T-helper 9 cell (primary cell): ENCODE measurements around the gene GRIK1.

ENCODE experiments used
- DNase-seq: peaks from one replicate; pipeline ENCODE4 v3.0.0-alpha.2; 2020

GRIK1 gene

GRCh38 chr21:29771491-29772066, 168.2 kb downstream of the GRIK1 start:
- DNase-seq = no peak

DNA sequence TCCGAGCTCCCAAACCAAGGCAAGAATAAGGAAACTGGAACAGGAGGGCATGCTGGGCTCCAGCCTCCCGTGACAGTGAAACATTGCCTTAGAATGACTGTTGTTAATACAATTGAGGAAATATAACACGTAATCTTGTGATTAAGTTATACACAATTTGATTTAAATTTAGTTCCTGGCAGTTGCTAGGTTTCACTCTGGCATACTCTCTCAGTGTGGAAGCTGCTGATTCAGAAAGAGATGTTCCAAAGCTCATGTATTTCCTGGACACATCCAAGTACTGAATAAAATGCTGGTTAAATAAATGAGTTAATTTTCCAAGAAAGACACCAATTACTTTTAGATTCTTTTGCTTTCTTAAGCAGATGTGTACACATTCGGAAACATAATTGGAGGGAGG, 176.1 kb downstream of the GRIK1 start:
- no peak for DNase-seq

DNA sequence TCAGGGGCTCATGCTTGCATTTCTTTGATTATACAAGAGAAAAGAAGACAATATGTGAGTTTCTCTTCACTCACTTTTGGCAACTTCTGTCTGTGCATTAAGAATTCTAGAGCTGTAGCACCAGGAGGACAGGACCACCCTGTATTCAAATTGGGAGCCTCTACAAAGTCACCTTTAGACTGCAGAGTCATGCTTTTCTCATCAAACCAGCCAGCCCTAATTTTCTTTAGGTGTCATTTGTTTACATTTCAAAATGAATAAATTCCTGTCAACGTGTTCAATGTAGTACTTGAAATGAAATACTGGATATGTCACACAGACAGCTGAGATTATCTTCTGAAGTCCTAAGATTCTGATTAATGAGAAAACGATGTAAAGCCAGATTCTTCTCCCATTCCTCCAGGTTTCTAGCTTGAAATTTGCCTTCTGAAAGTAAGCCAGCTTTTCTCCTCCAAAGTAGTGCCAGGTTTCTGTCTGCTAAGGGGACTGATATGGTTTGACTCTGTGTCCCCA, 177.2 kb downstream of the GRIK1 start:
- no peak for DNase-seq

GRCh38 chr21:29753216-29753615, 186.6 kb downstream of the GRIK1 start:
- no peak for DNase-seq

- no peak for DNase-seq
Observed at GRCh38 chr21:29751473-29752185, 188.2 kb downstream of the GRIK1 start.

DNA sequence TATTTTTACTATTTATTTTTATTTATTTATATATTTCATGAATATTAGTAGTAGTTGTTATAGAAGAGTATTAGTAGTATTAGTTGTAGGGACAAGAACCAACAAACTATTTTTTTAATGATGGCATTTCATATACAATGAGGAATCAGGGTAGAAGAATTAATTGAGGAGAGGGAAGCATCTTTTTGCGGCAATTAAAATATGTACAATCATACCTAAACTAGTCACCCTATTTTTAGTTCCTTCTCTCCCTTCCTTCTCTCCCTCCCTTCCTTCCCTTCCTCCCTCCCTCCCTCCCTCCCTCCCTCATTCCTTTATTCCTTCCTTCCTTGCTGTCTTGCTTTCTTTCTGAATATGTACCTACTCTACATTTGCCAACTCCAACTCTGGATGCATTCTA, 189.8 kb downstream of the GRIK1 start:
- DNase-seq = no peak

DNA sequence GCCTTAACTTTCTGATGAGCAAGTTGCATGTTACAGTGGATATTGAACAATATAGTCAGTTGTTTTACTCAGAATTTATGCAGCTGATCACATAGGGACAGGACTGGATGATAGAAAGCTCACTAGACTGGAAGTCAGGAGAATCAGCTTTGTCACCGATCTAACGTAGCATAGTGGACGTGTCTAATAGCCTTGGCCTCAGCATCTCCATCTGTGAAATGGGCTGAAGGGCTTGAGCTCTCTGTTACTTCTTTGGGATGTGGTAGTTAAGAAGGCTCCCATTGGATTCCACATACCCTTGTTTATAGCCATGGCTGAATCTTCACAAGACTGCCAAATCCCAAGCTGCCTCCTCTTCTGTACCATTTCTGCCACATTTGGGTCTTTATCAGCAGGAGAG, 190.6 kb downstream of the GRIK1 start:
- no peak for DNase-seq

GRCh38 chr21:29748391-29749167, 191.2 kb downstream of the GRIK1 start:
- no peak for DNase-seq

DNA sequence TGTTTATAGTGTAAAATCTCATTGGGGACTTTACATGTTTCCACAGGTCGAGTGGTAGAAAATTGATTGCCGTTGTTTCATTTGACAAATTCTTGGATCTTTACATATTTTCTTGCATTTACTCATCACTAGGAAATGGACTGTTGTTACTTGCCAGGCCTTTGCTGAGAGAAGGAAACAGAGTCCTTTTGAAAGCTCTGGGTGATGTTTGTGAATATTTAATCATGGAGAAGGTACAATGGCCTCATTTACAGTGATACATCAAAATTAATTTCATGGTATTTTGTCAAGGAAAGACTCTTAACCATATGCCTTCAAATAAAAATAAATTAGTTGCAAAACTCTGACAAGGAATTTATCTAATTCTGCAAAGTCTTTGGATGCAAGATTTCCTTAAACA, 198.0 kb downstream of the GRIK1 start:
- no peak for DNase-seq

GRCh38 chr21:29739176-29739575, 200.6 kb downstream of the GRIK1 start:
- no peak for DNase-seq

- no peak for DNase-seq
Observed at GRCh38 chr21:29738730-29739129, 201.1 kb downstream of the GRIK1 start.

GRCh38 chr21:29737186-29737585, 202.6 kb downstream of the GRIK1 start:
- no peak for DNase-seq

DNA sequence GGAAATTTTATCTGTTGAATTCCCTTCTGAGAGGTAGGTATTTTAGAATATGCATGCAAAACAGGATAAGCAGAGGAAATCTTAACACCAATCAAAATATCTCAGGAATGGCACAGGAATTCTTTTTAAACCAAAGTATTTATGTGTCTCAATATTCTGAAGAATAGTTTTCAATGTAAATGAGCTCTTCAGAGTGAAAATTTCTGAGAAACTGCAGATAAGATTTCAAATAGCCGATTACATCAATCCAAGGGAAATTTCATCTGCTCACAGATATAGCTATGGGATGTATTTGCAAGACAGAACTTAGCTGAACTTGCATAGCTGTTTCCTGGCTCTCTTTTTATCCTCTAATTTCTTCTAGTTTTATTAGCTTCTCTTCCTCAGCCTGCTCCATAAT, 209.5 kb downstream of the GRIK1 start:
- DNase-seq = no peak

- no peak for DNase-seq
Observed at GRCh38 chr21:29726044-29726443, 213.8 kb downstream of the GRIK1 start.

DNA sequence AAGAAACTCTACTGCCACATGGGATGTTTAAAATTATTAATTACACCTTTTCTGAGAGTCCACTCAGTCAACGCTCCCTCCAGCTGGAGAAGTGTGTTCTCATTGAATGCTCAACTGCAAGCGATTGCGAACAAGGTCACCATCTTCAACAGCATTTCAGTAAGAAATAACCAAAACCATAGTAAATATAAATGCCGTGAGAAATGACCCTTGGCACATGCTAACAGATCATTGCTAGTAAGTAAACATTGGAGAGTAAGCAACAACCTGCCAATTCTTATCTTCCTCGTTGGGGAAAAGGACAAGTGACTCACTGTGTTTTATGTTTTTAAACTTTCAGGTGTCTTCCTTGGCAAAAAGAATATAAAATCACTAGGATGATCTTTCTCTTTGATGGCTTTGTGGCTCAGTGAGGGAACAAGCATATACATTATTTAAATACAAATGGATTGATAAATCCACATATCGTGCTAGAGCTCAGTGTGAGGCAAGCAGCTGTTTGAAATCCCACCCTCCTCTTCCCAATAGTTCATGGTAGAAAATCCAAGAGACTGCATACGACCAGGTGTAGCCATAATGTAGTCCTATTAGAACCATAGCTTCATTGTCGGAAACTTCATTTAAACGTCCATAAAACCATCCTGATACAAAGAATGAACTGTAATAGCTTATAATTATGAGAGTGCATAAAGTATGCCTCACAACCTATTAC, 214.6 kb downstream of the GRIK1 start:
- DNase-seq = no peak

DNA sequence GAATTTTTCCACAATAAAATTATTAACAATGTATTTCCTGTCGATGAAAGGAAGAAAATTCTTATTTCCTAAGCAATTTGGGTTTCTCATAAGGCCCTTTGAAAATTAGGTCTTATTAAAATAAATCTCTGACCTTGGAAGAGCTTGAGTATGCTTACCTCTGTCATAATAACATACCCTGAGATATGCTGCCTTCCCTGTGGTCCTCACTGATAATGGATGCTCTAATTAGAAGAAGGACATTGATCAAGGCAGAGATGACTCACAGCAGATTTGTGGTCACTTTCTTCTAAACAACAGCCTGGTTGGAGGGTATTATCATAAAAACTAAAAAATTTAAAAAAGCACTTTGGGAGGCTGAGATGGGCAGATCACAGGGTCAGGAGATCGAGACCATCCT, 217.8 kb downstream of the GRIK1 start:
- no peak for DNase-seq

DNA sequence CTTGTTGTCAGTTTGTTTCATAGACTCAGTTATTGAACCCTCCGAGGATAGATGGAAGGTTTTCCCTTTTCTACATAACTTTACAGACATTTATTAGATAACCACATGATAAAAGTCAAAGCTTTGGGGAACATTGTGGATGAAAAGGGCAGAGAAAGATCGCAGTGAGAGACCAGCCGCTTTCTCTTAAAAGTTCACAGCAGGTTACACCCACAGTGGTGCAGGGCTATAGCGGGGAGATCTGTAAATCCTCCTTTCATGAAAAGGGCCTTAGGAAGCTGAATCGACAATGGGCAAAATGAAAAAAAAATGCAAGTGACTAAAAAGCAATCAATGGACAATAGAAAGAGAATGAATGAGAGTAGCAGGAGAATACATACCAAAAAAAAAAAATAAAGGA, 218.6 kb downstream of the GRIK1 start:
- DNase-seq = no peak

DNA sequence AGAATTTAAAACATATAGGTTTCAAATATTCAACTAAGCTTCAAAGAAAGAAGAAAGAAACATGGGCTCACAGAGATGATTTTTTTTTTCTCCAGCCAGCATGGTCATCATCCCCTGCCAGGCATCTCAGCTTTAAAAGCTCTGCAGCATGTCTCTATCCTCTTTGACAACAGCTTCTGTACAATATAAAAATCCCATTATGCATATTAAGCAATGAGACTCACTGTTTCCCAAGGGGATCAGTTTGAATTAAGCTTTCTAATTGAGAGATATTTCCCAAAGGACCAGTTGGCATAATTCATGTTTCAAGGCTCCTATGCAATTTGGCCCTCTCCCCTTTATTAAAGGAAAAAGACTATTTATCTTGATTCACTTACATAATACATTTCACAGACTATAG, 220.3 kb downstream of the GRIK1 start:
- no peak for DNase-seq

GRCh38 chr21:29718081-29718815, 221.5 kb downstream of the GRIK1 start:
- no peak for DNase-seq

- no peak for DNase-seq
Observed at GRCh38 chr21:29717659-29718058, 222.1 kb downstream of the GRIK1 start.

DNA sequence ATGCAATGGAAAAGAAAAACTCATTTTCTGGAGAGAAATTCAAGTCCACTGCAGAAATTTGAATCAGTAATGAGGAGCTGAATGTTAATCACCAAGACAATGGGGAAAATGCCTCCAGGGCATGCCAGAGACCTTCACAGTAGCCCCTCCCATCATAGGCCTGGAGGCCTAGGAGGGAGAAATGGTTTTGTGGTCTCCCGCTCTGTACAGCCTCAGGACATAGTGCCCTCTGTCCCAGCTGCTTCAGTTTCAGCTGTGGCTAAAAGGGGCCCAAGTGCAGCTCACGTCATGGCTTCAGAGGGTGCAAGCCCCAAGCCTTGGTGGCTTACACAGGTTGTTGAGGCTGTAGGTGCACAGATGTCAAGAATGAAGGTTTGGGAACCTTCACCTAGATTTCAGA, 223.0 kb downstream of the GRIK1 start:
- DNase-seq = no peak

DNA sequence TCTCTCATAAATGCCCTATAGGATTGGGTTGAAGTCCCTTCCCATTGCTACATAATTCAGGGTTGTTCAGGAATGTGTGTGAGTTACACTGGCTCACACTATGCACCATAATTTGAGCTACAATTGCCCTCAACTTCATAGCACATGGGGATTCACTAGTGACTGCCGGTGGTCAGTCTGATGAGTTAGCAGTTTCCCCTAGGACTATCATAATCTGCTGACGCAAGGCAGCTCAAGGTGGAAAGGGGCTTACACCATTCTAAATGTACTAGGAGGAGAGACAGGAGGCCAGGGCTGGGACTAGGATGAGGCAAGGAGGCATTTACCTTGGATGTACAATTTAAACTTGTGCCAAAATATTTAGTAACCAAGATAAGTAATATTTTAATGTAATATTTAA, 224.7 kb downstream of the GRIK1 start:
- DNase-seq = no peak

DNA sequence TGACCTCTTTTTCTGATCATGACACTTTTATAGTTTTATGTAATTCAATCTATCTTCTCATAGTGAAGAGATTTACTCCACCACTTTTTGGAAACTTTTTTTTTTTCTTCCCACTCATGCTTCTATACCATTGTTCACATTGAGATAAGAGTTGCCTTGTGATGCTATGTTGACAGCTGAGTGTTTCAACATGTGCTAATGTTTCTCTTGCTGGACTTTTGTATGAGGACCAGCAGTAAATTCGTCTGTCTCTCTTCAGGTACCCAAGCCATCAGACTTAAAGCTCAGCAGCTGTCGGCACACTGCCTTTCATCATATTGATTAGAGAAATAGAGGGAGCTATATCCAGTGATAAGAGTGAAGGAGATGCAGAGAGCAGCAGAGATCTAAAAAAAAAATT, 227.0 kb downstream of the GRIK1 start:
- no peak for DNase-seq
